H9 (cell line): ENCODE results near the gene PITX1. TPM values are rescaled to one million over a fixed set of nuclear protein-coding genes. Genes with fewer than 3 reads are reported as not detected.

Experiments
- DNase-seq: peaks from one replicate; pipeline ENCODE4 v3.0.0-alpha.2; 2017
- H2AFZ ChIP-seq: one replicate; pipeline ENCODE4 v1.6.1; 2013; ENCODE audit warnings: mild to moderate bottlenecking, low read length, control low read depth, moderate library complexity
- H2AK5ac ChIP-seq: 2 replicates; pipeline ENCODE4 v1.6.1; 2013; ENCODE audit warnings: low read length, control low read depth, mixed read lengths; ENCODE audit not compliant: insufficient read length
- H2BK120ac ChIP-seq: one replicate; pipeline ENCODE4 v1.6.1; 2013; ENCODE audit warnings: low read depth, mild to moderate bottlenecking, low read length, control low read depth, inconsistent platforms; ENCODE audit not compliant: poor library complexity, severe bottlenecking
- H2BK12ac ChIP-seq: 2 replicates; pipeline ENCODE4 v1.6.1; 2013; ENCODE audit warnings: low read length, control low read depth, mixed read lengths, low read depth; ENCODE audit not compliant: insufficient read length
- H2BK15ac ChIP-seq: 2 replicates; pipeline ENCODE4 v1.6.1; 2013; ENCODE audit warnings: low read depth, low read length, control low read depth
- H2BK20ac ChIP-seq: one replicate; pipeline ENCODE4 v1.6.1; 2013; ENCODE audit warnings: low read depth, mild to moderate bottlenecking, low read length, control low read depth, inconsistent platforms; ENCODE audit not compliant: poor library complexity, severe bottlenecking
- H2BK5ac ChIP-seq: 2 replicates; pipeline ENCODE4 v1.6.1; 2013; ENCODE audit warnings: low read length, control low read depth, mixed read lengths; ENCODE audit not compliant: insufficient read length
- H3K14ac ChIP-seq: 2 replicates; pipeline ENCODE4 v1.6.1; 2013; ENCODE audit warnings: low read length, control low read depth; ENCODE audit not compliant: insufficient read depth
- H3K18ac ChIP-seq: 2 replicates; pipeline ENCODE4 v1.6.1; 2013; ENCODE audit warnings: low read depth, mild to moderate bottlenecking, mixed read lengths, low read length, control low read depth; ENCODE audit not compliant: insufficient read length
- H3K23ac ChIP-seq: 2 replicates; pipeline ENCODE4 v1.6.1; 2013; ENCODE audit warnings: low read length, control low read depth, mixed read lengths, low read depth; ENCODE audit not compliant: insufficient read length
- H3K23me2 ChIP-seq: 2 replicates; pipeline ENCODE4 v1.6.1; 2013; ENCODE audit warnings: low read depth, mild to moderate bottlenecking, mixed read lengths, low read length, control low read depth; ENCODE audit not compliant: insufficient read length, poor library complexity, severe bottlenecking
- H3K27ac ChIP-seq: 2 replicates; pipeline ENCODE4 v1.5.1; 2013; ENCODE audit warnings: low read length, control low read depth, mixed read lengths, low read depth; ENCODE audit not compliant: insufficient read length
- H3K27me3 ChIP-seq: 2 replicates; pipeline ENCODE4 v1.6.1; 2013; ENCODE audit warnings: low read length, control low read depth, inconsistent platforms; ENCODE audit not compliant: insufficient read depth
- H3K4ac ChIP-seq: 2 replicates; pipeline ENCODE4 v1.6.1; 2013; ENCODE audit warnings: low read depth, mild to moderate bottlenecking, control low read depth, inconsistent platforms, low read length, moderate library complexity
- H3K4me1 ChIP-seq: 2 replicates; pipeline ENCODE4 v1.6.1; 2013; ENCODE audit warnings: low read length, control low read depth, inconsistent platforms; ENCODE audit not compliant: insufficient read depth
- H3K4me2 ChIP-seq: 2 replicates; pipeline ENCODE4 v1.6.1; 2013; ENCODE audit warnings: low read length, control low read depth, mixed read lengths; ENCODE audit not compliant: insufficient read length, insufficient read depth
- H3K56ac ChIP-seq: 2 replicates; pipeline ENCODE4 v1.6.1; 2013; ENCODE audit warnings: low read depth, mild to moderate bottlenecking, mixed read lengths, low read length, control low read depth; ENCODE audit not compliant: insufficient read length
- H3K79me1 ChIP-seq: 2 replicates; pipeline ENCODE4 v1.6.1; 2013; ENCODE audit warnings: low read depth, mild to moderate bottlenecking, moderate library complexity, low read length, control low read depth, inconsistent platforms; ENCODE audit not compliant: insufficient read depth, poor library complexity, severe bottlenecking
- H3K79me2 ChIP-seq: 2 replicates; pipeline ENCODE4 v1.6.1; 2013; ENCODE audit warnings: low read length, control low read depth, inconsistent platforms; ENCODE audit not compliant: insufficient read depth
- H3K9ac ChIP-seq: 2 replicates; pipeline ENCODE4 v1.6.1; 2013; ENCODE audit warnings: low read length, control low read depth, mixed read lengths; ENCODE audit not compliant: insufficient read length; ENCODE audit errors: extremely low read depth
- H3K9me3 ChIP-seq: one replicate; pipeline ENCODE4 v1.6.1; 2013; ENCODE audit warnings: low read depth, low read length, inconsistent platforms; ENCODE audit not compliant: control insufficient read depth
- H3T11ph ChIP-seq: one replicate; pipeline ENCODE4 v1.6.1; 2013; ENCODE audit warnings: mild to moderate bottlenecking, low read length, control low read depth, inconsistent platforms
- H4K20me1 ChIP-seq: one replicate; pipeline ENCODE4 v1.6.1; 2013; ENCODE audit not compliant: control insufficient read depth, insufficient read length, insufficient read depth
- H4K5ac ChIP-seq: 2 replicates; pipeline ENCODE4 v1.6.1; 2013; ENCODE audit warnings: low read depth, mild to moderate bottlenecking, mixed read lengths, low read length, control low read depth; ENCODE audit not compliant: insufficient read length
- H4K8ac ChIP-seq: replicated peaks from 2 replicates; pipeline ENCODE4 v1.6.1; 2013; ENCODE audit warnings: low read length, control low read depth, mixed read lengths, low read depth; ENCODE audit not compliant: insufficient read length
- H4K91ac ChIP-seq: 2 replicates; pipeline ENCODE4 v1.6.1; 2013; ENCODE audit warnings: low read depth, mild to moderate bottlenecking, moderate library complexity, mixed read lengths, low read length, control low read depth; ENCODE audit not compliant: insufficient read length
- H3K27ac Mint-ChIP-seq, 3 experiments: 2 replicates in 2 of 3; 3 replicates in 1 of 3; pipeline ENCODE4 v1.8.0; 2020 to 2021; ENCODE audit warnings: mixed read lengths in 3 of 3, mild to moderate bottlenecking in 1 of 3, moderate library complexity in 1 of 3
- H3K27me3 Mint-ChIP-seq: 2 replicates; pipeline ENCODE4 v1.8.0; 2021; ENCODE audit warnings: low read depth, mild to moderate bottlenecking, moderate library complexity, mixed read lengths
- H3K36me3 Mint-ChIP-seq, 3 experiments: 2 replicates in 2 of 3; 3 replicates in 1 of 3; pipeline ENCODE4 v1.8.0; 2020 to 2021; ENCODE audit warnings: low read depth in 3 of 3, mixed read lengths in 3 of 3; ENCODE audit not compliant: insufficient read depth in 1 of 3
- H3K4me1 Mint-ChIP-seq, 2 experiments: 2 replicates each; pipeline ENCODE4 v1.8.0; 2020; ENCODE audit warnings: mixed read lengths in 2 of 2
- H3K4me3 Mint-ChIP-seq, 2 experiments: 2 replicates in 1 of 2; 3 replicates in 1 of 2; pipeline ENCODE4 v1.8.0; 2020 to 2021; ENCODE audit warnings: mild to moderate bottlenecking in 2 of 2, mixed read lengths in 2 of 2, moderate library complexity in 1 of 2
- H3K9me3 Mint-ChIP-seq, 2 experiments: 2 replicates in 1 of 2; 3 replicates in 1 of 2; pipeline ENCODE4 v1.8.0; 2020; ENCODE audit warnings: mild to moderate bottlenecking in 2 of 2, mixed read lengths in 2 of 2, moderate library complexity in 1 of 2
- CTCF ChIP-seq: fragments of 200-600 bp; sonication (generic); conservative IDR thresholded peaks from 3 replicates; pipeline ENCODE4 v1.8.0; 2021; ENCODE audit warnings: antibody characterized with exemption, mild to moderate bottlenecking
- WGBS: extraction: QIAGEN DNeasy Blood & Tissue Kit; methylation state at CpG from one replicate; pipeline ENCODE4 v1.1.7; 2013; ENCODE audit warnings: missing lambda C conversion rate, low lambda C conversion rate, mixed read lengths; ENCODE audit not compliant: insufficient read length; ENCODE audit errors: extremely low coverage; 5-methylcytosine and 5-hydroxymethylcytosine counted together
- total RNA-seq: library from RNA; stranded (reverse); gene quantifications from 2 replicates; pipeline ENCODE4 v1.2.1, GENCODE V29; 2021

Gene PITX1
- total RNA-seq, 1 experiment from 2014 or later = not detected

DNA sequence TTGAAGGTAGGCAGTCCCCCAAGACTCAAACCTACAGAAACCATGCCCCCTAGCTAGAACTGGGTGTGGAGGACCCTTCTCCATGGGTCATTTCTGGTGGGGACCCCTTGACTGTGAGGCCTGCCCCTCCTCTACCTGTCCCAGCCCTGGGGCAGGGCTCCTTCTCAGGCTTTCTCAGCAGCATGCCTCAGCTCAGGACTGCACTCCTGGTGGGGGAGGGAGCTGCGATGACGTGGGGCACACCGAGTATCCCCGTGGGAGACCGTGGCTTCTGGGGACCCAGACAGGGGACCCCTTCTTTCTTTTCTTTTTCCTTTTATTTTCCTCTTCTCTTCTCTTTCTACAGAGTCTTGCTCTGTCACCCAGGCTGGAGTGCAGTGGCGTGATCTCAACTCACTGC lies 27.0 kb upstream of the PITX1 start:
- H2BK120ac ChIP-seq = no peak overlapping the region
- no peak overlapping the region for H3T11ph ChIP-seq
- no peak overlapping the region for H2BK20ac ChIP-seq
- peaks cover 100% of the 10 kb centered on the region for H3K27me3 Mint-ChIP-seq
- H3K18ac ChIP-seq = no peak overlapping the region
- TF ChIP-seq CTCF = no peak
- no peak overlapping the region for H3K56ac ChIP-seq
- H2AFZ ChIP-seq = no peak overlapping the region
- H3K23ac ChIP-seq = no peak overlapping the region
- H3K4me3 Mint-ChIP-seq = no peak overlapping the region
- no peaks in the 10 kb centered on the region for H3K4me1 ChIP-seq
- no peak overlapping the region for H4K91ac ChIP-seq
- no peaks in the 10 kb centered on the region for H3K23me2 ChIP-seq
- no peak overlapping the region for H2AK5ac ChIP-seq
- H3K36me3 Mint-ChIP-seq = no peaks in the 10 kb centered on the region
- H4K5ac ChIP-seq = no peak overlapping the region
- no peak overlapping the region for H3K4ac ChIP-seq
- no peaks in the 10 kb centered on the region for H3K9me3 ChIP-seq
- H4K8ac ChIP-seq = no peak overlapping the region
- H3K9me3 Mint-ChIP-seq = no peaks in the 10 kb centered on the region
- H3K9ac ChIP-seq = no peak overlapping the region
- no peaks in the 10 kb centered on the region for H3K79me2 ChIP-seq
- no peak overlapping the region for H2BK5ac ChIP-seq
- H4K20me1 ChIP-seq = no peaks in the 10 kb centered on the region
- no peaks in the 10 kb centered on the region for H3K27me3 ChIP-seq
- no CpG with 5 or more reads among the region's 6 CpGs for WGBS
- no peak overlapping the region for H3K27ac Mint-ChIP-seq
- no peak overlapping the region for H2BK12ac ChIP-seq
- H3K4me1 Mint-ChIP-seq = no peaks in the 10 kb centered on the region
- H3K4me2 ChIP-seq = no peak overlapping the region
- H2BK15ac ChIP-seq = no peak overlapping the region
- no peak overlapping the region for H3K14ac ChIP-seq
- H3K79me1 ChIP-seq = no peaks in the 10 kb centered on the region
- no peak overlapping the region for H3K27ac ChIP-seq
- DNase-seq = no peak
